Activated T-helper 1 cell treated with anti-CD3 and anti-CD28 coated beads, Interleukin-12 subunit alpha, Interleukin-12 subunit beta, Interleukin-2, Interleukin-4 antibody, amounts not matched to agents 30 ng/mL and 10 ng/mL and 1 ng/mL, durations not matched to agents 14 hours and 24 hours and 36 hours (primary cell): ENCODE measurements around the gene CAMK4. TPM values are rescaled to one million over a fixed set of nuclear protein-coding genes. Genes with fewer than 3 reads are reported as not detected.
"Not testable (repeated sequence)": the region's sequence is repeated elsewhere in the genome, so short reads cannot be mapped to it uniquely, and the experiment has no call there.

ENCODE experiments used
- DNase-seq: peaks from one replicate; pipeline ENCODE4 v3.0.0; 2021; ENCODE audit warnings: low spot score
- H3K27ac Mint-ChIP-seq: one replicate; pipeline ENCODE4 v1.8.0; 2021; ENCODE audit warnings: mild to moderate bottlenecking, mixed read lengths
- H3K27me3 Mint-ChIP-seq: one replicate; pipeline ENCODE4 v1.8.0; 2022; ENCODE audit warnings: mild to moderate bottlenecking, moderate library complexity, mixed read lengths; ENCODE audit not compliant: insufficient read depth
- H3K36me3 Mint-ChIP-seq: one replicate; pipeline ENCODE4 v1.8.0; 2021; ENCODE audit warnings: low read depth, mixed read lengths
- H3K4me1 Mint-ChIP-seq: one replicate; pipeline ENCODE4 v1.8.0; 2021; ENCODE audit warnings: low read depth, mixed read lengths
- H3K4me3 Mint-ChIP-seq: one replicate; pipeline ENCODE4 v1.8.0; 2021; ENCODE audit warnings: mild to moderate bottlenecking, moderate library complexity, mixed read lengths
- H3K9me3 Mint-ChIP-seq: one replicate; pipeline ENCODE4 v1.8.0; 2021; ENCODE audit warnings: mixed read lengths
- intact Hi-C: fragments of 100-400 bp; cut with micrococcal nuclease; formaldehyde crosslinking; loops from one replicate; pipeline ENCODE4 v1.15.1; 2024
- total RNA-seq: library from RNA; stranded (reverse); gene quantifications from 2 replicates; pipeline ENCODE4 v1.2.3, GENCODE V29; 2022

CAMK4 gene
- total RNA-seq, 1 donor from 2014 or later: 56.9 TPM

DNA sequence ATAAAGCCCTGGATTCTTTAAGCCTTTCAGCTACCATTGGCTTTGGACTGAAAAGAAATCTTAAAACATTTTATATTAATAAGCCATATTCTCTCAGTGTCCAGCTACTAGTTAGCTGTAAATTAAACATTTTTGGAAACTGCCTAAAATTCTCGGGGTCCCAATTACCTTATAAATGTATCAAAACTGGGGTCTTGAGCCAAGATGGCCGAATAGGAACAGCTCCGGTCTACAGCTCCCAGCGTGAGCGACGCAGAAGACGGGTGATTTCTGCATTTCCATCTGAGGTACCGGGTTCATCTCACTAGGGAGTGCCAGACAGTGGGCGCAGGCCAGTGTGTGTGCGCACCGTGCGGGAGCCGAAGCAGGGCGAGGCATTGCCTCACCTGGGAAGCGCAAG is 77.9 kb downstream of the CAMK4 start:
- DNase-seq, intact Hi-C loops, H3K27ac Mint-ChIP-seq, H3K4me3 Mint-ChIP-seq, H3K4me1 Mint-ChIP-seq, H3K27me3 Mint-ChIP-seq: not testable (repeated sequence)
- Mint-ChIP-seq H3K36me3 (peaks cover 19% of the 10 kb centered on the region), H3K9me3 (peaks cover 16% of the 10 kb centered on the region)

GRCh38 chr5:111308951-111309350 is 84.8 kb downstream of the CAMK4 start:
- no peak overlapping the region for H3K4me3 Mint-ChIP-seq
- no peak for DNase-seq
- H3K4me1 Mint-ChIP-seq: peaks cover 20% of the 10 kb centered on the region
- H3K27ac Mint-ChIP-seq: no peak overlapping the region
- H3K36me3 Mint-ChIP-seq: peaks cover 4% of the 10 kb centered on the region
- H3K9me3 Mint-ChIP-seq: no peaks in the 10 kb centered on the region
- no peaks in the 10 kb centered on the region for H3K27me3 Mint-ChIP-seq
- intact Hi-C loops: no loop called here

- Mint-ChIP-seq H3K4me3 (no peak overlapping the region), H3K27ac (no peak overlapping the region)
- DNase-seq: no peak
These were observed 85.2 kb downstream of the CAMK4 start for GRCh38 chr5:111309384-111309783.

DNA sequence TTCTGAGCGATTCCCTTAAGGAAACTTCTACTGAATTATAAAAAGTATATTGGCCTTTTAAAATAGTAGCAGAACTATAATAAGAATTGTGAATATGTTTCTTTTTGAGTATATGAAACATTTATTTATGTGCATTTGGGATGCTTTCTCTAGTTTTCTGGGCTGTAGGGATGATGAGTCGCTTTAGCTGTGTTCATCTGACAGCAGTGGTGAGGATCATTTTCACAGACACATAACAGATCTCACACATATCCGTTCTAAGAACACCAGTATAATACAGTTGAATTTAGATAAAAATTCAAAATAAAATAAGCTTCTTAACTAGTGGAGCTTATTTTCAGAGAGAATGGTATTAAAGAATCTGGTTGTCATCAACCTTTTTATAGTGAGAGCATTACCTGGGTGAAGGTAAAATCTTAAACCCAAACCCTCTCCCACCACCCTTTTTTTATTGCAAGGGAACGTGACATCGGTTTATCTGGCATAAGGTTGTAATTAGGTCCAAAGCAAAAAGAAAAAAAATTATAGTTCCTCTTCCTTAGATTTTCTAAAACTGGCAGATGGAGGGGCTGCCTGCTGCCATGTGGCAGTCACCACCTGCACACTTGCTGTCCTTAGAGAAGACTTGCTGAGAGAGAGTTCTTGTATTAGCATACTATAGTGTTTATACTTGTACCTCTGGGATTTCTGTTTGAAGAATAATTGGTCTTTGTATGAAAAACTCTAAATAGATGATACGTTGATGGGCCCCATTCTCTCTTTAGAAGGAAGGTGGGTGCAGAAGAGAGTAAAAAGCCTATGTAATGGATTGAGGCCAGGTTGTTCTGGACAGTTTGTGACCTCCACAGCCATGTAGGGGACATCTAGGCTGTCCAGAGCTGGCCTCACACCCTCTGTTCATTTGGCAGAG is 86.8 kb downstream of the CAMK4 start:
- DNase-seq: no peak
- H3K9me3 Mint-ChIP-seq: no peaks in the 10 kb centered on the region
- H3K36me3 Mint-ChIP-seq: peaks cover 4% of the 10 kb centered on the region
- intact Hi-C loops: no loop called here
- no peak overlapping the region for H3K4me3 Mint-ChIP-seq
- no peaks in the 10 kb centered on the region for H3K27me3 Mint-ChIP-seq
- peaks cover 22% of the 10 kb centered on the region for H3K4me1 Mint-ChIP-seq
- no peak overlapping the region for H3K27ac Mint-ChIP-seq

More at GRCh38 chr5:111309384-111309783, 85.2 kb downstream of the CAMK4 start:
- Mint-ChIP-seq H3K4me1 (peaks cover 22% of the 10 kb centered on the region), H3K27me3 (no peaks in the 10 kb centered on the region), H3K9me3 (no peaks in the 10 kb centered on the region), H3K36me3 (peaks cover 4% of the 10 kb centered on the region)
- intact Hi-C loops: no loop called here

DNA sequence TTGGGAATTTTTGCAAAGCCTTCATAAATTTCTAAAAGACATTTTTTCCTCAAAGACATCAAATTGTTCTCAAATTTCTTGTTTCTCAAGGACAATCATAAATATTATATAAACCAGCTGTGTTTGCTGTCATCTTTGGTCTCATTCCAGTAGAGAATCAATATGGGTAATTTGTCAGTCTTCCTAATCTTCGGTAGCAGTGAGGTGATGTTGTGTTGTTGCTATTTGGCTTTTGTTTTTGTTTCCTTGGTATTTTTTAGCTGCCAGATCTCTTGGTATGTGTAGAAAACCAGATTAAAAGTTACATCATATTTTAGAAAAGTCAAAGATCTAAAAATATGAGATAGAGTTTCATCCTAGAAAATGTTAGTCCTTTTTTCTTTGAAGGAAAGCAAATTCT is 87.5 kb downstream of the CAMK4 start:
- Mint-ChIP-seq H3K36me3 (peaks cover 4% of the 10 kb centered on the region), H3K4me1 (peaks cover 22% of the 10 kb centered on the region), H3K27ac (no peak overlapping the region), H3K4me3 (no peak overlapping the region), H3K27me3 (no peaks in the 10 kb centered on the region), H3K9me3 (no peaks in the 10 kb centered on the region)
- no peak for DNase-seq
- intact Hi-C loops: no loop called here

DNA sequence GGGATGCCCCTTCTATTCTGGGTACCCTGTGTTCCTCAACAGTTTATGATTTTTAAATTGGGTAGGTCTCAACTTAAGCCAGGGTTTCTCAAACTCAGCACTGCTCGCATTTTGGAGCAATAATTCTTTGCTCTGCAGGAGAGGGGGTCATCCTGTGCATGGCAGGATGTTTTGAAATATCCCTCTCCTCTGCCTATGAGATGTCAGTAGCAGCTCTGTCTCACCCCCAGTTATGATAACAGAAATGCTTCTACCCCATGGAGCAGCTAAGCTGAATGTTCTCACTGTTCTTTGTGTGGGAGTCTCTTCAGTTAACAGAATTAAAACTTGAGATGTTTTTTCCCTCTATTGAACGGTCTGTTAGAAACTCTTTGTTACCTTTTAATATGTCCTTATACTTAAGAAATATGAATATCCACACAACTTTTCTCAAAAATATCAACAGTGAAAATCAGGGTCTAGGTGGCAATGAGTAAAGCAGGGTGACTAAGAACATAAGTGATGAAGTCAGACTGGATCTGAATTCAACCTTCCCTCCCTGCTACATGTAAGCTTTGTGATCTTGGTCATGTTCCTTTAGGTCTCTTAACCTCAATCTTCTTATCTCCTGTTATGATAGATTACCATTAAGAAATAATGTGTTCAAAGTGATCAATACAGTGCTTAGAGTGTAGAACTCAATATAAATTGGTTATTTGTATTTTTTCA is 89.0 kb downstream of the CAMK4 start:
- H3K9me3 Mint-ChIP-seq: no peaks in the 10 kb centered on the region
- intact Hi-C loops: loop anchor here (1.0 kb wide), 1 partner anchor 24 kb away; no protein-coding TSS in a partner anchor
- no peaks in the 10 kb centered on the region for H3K27me3 Mint-ChIP-seq
- peaks cover 22% of the 10 kb centered on the region for H3K4me1 Mint-ChIP-seq
- DNase-seq: no peak
- H3K36me3 Mint-ChIP-seq: peaks cover 4% of the 10 kb centered on the region
- H3K4me3 Mint-ChIP-seq: no peak overlapping the region
- H3K27ac Mint-ChIP-seq: peak overlapping the region; percentile 64

- H3K27me3 Mint-ChIP-seq: no peaks in the 10 kb centered on the region
- H3K4me1 Mint-ChIP-seq: peaks cover 41% of the 10 kb centered on the region
- peaks cover 16% of the 10 kb centered on the region for H3K9me3 Mint-ChIP-seq
- no peak for DNase-seq
- no peak overlapping the region for H3K27ac Mint-ChIP-seq
- peaks cover 18% of the 10 kb centered on the region for H3K36me3 Mint-ChIP-seq
- no peak overlapping the region for H3K4me3 Mint-ChIP-seq
- intact Hi-C loops: loop anchor here (2.0 kb wide), 1 partner anchor 22 kb away; no protein-coding TSS in a partner anchor
These were observed 96.8 kb downstream of the CAMK4 start for GRCh38 chr5:111320953-111321352.

DNA sequence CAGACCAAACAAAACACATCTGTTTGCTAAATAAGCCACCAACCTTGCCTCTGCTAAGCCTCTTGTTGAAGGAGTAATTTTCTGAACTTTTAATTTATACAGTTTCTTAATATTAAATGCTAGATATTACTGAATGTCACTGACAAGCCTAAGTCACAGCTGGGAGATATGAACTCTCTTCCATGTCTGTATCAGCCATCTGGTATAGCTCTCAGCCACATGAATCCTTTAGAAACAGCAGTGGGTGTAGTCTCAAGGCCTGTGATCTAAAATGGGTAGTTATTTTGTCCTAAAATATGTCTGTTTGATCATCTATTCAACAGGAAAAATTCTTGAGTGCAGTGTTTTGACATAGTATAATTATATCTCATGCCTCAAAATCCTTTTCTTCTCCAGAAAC is 97.2 kb downstream of the CAMK4 start:
- H3K9me3 Mint-ChIP-seq: peaks cover 16% of the 10 kb centered on the region
- intact Hi-C loops: loop anchor here (2.0 kb wide), 1 partner anchor 21 kb away; no protein-coding TSS in a partner anchor
- H3K4me3 Mint-ChIP-seq: no peak overlapping the region
- H3K27ac Mint-ChIP-seq: no peak overlapping the region
- peaks cover 18% of the 10 kb centered on the region for H3K36me3 Mint-ChIP-seq
- H3K4me1 Mint-ChIP-seq: peaks cover 41% of the 10 kb centered on the region
- H3K27me3 Mint-ChIP-seq: no peaks in the 10 kb centered on the region
- no peak for DNase-seq

DNA sequence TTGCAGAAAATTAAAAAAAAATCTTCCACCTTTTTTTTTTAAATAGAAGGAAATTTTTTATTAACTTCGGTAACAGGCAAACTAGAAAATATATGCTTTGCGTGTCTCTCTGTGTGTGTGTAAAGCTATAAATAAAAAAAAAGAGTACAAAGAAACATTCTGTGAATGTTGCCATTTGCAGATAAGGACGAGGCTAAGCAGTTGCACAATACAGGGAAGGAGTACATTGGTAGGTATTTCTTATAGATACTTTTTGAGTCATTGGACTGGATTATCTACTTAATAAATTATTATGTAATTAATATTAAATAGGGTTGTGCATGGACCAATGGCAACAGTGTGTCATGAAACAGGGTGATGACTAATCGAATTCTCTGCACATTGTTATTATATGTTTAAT is 102.4 kb downstream of the CAMK4 start:
- peaks cover 26% of the 10 kb centered on the region for H3K36me3 Mint-ChIP-seq
- peaks cover 31% of the 10 kb centered on the region for H3K9me3 Mint-ChIP-seq
- no peak overlapping the region for H3K4me3 Mint-ChIP-seq
- no peak overlapping the region for H3K27ac Mint-ChIP-seq
- no peaks in the 10 kb centered on the region for H3K27me3 Mint-ChIP-seq
- H3K4me1 Mint-ChIP-seq: peaks cover 27% of the 10 kb centered on the region
- intact Hi-C loops: no loop called here
- no peak for DNase-seq

DNA sequence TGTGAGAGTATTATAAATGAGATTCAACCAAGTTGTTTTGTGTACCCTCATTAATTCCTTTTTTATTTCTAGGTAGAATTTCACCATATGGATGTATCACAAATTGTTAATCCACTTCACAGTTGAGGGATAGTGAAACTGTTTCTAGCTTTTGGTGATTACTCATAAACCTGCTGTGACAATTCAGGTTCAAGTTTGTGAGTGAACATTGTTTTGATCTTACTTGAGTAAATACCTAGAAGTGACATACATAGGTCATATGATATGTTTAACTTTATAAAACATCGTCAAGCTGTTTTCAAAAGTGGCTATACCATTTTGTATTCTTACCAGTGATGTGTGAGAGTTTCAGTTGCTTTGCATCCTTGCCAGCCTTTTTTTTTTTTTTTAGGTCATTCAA is 112.9 kb downstream of the CAMK4 start:
- Mint-ChIP-seq H3K4me1 (peaks cover 11% of the 10 kb centered on the region), H3K27ac (peak overlapping the region; percentile 61), H3K36me3 (peaks cover 5% of the 10 kb centered on the region), H3K27me3 (no peaks in the 10 kb centered on the region), H3K9me3 (no peaks in the 10 kb centered on the region), H3K4me3 (no peak overlapping the region)
- intact Hi-C loops: loop anchor here (1.0 to 10.0 kb wide), 6 partner anchors 24 to 418 kb away; partner anchors contain the start of genes NREP and STARD4
- DNase-seq: no peak

- Mint-ChIP-seq H3K36me3 (peaks cover 3% of the 10 kb centered on the region), H3K27ac (peak overlapping the region; percentile 61), H3K27me3 (no peaks in the 10 kb centered on the region), H3K4me3 (no peak overlapping the region), H3K9me3 (no peaks in the 10 kb centered on the region), H3K4me1 (peaks cover 11% of the 10 kb centered on the region)
- intact Hi-C loops: loop anchor here (1.0 to 10.0 kb wide), 6 partner anchors 24 to 417 kb away; partner anchors contain the start of genes NREP and STARD4
- DNase-seq: no peak
These were observed 113.5 kb downstream of the CAMK4 start for GRCh38 chr5:111337688-111338087.

DNA sequence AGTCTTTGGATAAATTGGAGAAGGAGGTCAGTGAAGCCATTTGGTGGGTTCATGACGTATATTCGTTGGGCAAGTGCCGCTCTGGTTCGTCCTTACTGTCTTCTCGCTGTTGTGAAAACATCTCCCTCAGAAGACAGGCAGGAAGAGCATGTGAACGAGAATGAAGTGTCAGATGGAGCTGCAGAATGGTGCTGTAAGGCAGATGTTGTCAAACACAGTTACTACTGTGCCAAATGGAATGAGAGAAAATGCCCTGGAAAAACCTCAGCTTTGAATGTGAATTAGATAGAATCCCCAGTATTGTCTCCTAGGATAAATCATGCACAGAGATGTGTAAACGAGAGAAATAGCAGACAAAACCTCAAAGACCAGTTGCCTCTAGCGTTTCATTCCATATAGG is 121.5 kb downstream of the CAMK4 start:
- Mint-ChIP-seq H3K27ac (no peak overlapping the region), H3K9me3 (no peaks in the 10 kb centered on the region), H3K36me3 (peaks cover 14% of the 10 kb centered on the region), H3K27me3 (no peaks in the 10 kb centered on the region), H3K4me1 (no peaks in the 10 kb centered on the region), H3K4me3 (no peak overlapping the region)
- DNase-seq: no peak
- intact Hi-C loops: no loop called here

DNA sequence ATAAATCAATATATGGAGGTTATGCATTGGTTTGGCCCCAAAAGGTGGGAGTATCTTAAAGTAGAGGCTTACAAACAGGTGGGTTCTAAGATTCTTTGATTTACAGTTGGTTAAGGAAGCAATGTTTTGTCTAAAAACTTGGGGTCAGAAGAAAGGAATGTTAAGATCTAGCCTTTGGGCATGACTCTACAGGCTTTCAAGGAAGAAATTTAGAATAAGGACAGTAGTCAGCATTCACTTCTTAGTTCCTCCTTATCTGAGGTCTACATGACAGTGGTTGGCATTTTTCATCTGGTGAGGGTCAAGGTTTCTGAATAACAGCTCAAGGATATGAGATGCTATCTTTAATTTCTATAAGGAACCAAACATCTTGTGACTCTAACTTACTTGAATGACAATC is 122.8 kb downstream of the CAMK4 start:
- Mint-ChIP-seq H3K4me1 (no peaks in the 10 kb centered on the region), H3K36me3 (peaks cover 11% of the 10 kb centered on the region), H3K27ac (no peak overlapping the region), H3K4me3 (no peak overlapping the region), H3K9me3 (no peaks in the 10 kb centered on the region), H3K27me3 (no peaks in the 10 kb centered on the region)
- intact Hi-C loops: no loop called here
- DNase-seq: no peak
